Measurements from ENCODE around the gene ARPC2.

ARPC2 gene

GRCh38 chr2:218244204-218244603 lies 27.2 kb downstream of the ARPC2 start:
- no peak for TF ChIP-seq JUND (IDR thresholded peaks at IDR 0.05; ENCODE audit: low read depth)
- in situ Hi-C loops (cut with HindIII; ENCODE audit: low pct_unique_long_range_greater_than_20kb, low sequenced_read_pairs) = no loop called here
- no peak for DNase-seq (ENCODE audit: low read depth in 1 of 2, low spot score in 1 of 2)

GRCh38 chr2:218244665-218245064 lies 27.7 kb downstream of the ARPC2 start:
- DNase-seq (ENCODE audit: low read depth in 1 of 2, low spot score in 1 of 2) = peak in 1 of 2 experiments; percentile 18
- TF ChIP-seq JUND (IDR thresholded peaks at IDR 0.05; ENCODE audit: low read depth) = no peak
- in situ Hi-C loops (cut with HindIII; ENCODE audit: low pct_unique_long_range_greater_than_20kb, low sequenced_read_pairs) = no loop called here

GRCh38 chr2:218245214-218245613 lies 28.2 kb downstream of the ARPC2 start:
- in situ Hi-C loops (cut with HindIII; ENCODE audit: low pct_unique_long_range_greater_than_20kb, low sequenced_read_pairs) = no loop called here
- no peak for TF ChIP-seq JUND (IDR thresholded peaks at IDR 0.05; ENCODE audit: low read depth)
- DNase-seq (ENCODE audit: low read depth in 1 of 2, low spot score in 1 of 2) = no peak

DNA sequence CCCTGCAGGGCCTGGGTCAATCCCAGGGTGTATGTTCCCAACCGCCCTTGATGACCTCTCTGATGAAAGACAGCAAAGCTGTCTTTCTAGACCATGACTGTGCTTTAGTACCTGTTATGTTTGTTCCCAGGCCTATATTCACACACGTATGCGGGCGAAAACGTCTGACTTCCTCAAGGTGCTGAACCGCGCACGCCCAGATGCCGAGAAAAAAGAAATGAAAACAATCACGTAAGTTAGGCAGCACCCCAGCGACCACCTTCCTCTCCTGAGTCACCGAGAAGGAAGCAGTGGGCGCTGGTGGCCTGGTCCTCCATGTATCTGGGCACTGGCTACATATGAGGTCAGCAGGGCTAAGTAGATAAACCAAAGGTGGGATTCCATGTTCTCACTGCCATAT lies 32.7 kb downstream of the ARPC2 start:
- in situ Hi-C loops (cut with HindIII; ENCODE audit: low pct_unique_long_range_greater_than_20kb, low sequenced_read_pairs) = no loop called here
- no peak for TF ChIP-seq JUND (IDR thresholded peaks at IDR 0.05; ENCODE audit: low read depth)
- no peak for DNase-seq (ENCODE audit: low read depth in 1 of 2, low spot score in 1 of 2)

DNA sequence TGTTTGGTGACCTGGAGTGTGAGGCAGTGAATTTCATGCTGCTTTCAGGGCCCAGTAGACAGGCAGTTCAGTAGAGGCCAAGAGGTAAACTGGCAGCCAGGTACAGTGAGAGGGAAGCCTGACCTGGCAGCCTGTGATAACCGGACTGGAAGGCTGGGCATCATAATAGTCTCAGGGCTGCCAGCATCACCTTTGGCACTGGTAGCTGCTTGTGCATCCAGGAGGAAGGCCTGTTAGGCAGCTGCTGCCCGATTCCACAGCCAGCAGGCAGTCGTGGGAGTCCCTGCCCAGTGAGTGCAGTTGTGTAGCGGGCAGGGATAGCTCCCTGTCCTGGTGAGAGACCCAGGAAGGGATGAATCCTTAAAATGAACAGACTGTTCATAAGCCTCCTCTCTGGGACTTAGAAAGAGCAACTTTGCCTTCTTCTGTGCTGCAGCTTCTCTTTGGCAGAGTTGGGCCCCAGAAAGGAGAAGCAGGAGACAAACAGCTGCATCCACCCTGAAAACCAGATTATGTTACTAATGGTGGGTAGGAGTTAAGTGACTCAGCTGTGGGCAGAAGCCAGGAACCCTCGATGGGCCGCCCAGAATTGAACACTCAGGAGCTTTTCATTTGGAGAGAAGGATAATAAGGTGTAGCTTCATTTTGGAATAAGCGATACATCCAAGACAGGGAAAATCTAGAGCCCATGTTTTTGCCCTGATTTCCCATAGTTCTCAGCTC lies 35.7 kb downstream of the ARPC2 start:
- TF ChIP-seq JUND (IDR thresholded peaks at IDR 0.05; ENCODE audit: low read depth) = no peak
- in situ Hi-C loops (cut with HindIII; ENCODE audit: low pct_unique_long_range_greater_than_20kb, low sequenced_read_pairs) = no loop called here
- DNase-seq (ENCODE audit: low read depth in 1 of 2, low spot score in 1 of 2) = no peak

DNA sequence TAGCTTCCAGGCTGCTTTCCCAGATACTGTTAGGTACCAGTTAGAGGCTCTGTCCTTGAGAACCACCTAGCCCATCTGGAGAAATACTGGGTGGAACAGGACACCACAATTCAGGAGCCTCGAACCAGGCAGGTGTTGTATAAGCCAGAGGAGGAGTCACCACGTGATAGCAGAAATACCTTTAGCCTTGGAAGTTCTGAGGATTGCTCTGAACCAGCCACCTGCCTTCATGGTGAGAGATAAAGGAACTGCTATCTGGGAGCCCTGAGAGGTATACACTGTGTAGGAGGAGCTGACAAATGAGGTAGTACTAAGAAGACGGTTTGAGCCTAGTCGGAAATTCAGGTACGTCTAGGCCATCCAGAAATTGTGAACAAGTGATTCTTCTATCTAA lies 36.2 kb downstream of the ARPC2 start:
- DNase-seq (ENCODE audit: low read depth in 1 of 2, low spot score in 1 of 2) = no peak
- no peak for TF ChIP-seq JUND (IDR thresholded peaks at IDR 0.05; ENCODE audit: low read depth)
- in situ Hi-C loops (cut with HindIII; ENCODE audit: low pct_unique_long_range_greater_than_20kb, low sequenced_read_pairs) = no loop called here

GRCh38 chr2:218255446-218255845 lies 38.5 kb downstream of the ARPC2 start:
- no peak for DNase-seq (ENCODE audit: low read depth in 1 of 2, low spot score in 1 of 2)
- in situ Hi-C loops (cut with HindIII; ENCODE audit: low pct_unique_long_range_greater_than_20kb, low sequenced_read_pairs) = no loop called here
- TF ChIP-seq JUND (IDR thresholded peaks at IDR 0.05; ENCODE audit: low read depth) = no peak

DNA sequence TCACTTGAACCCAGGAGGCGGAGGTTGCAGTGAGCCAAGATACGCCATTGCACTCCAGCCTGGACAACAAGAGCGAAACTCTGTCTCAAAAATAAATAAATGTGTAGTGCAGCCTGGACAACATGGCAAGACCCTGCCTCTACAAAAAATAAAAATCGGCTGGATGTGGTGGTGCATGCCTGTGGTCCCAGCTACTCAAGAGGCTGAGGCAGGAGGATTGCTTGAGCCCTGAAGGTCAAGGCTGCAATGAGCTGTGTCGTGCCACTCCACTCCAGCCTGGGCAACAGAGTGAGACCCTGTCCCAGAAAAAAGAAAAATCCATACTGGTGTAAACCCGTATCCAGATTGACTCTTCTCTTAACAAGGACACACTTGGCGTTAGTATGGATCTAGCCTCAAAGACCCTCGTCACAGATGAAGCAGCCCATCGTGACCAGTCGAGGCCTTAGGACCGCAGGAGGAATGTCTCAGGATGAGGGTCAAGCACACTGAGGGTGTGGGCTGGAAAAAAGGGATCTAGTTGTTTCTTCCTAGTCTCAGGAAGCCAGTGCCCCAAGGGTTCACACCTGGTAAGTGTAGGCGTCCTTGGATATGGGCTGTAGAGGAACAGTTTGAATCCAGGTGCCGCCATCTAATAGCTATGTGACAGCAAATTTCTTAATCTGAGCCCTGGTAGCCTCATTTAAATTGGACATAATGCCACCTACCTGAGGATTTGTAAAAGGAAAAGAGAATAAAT lies 39.8 kb downstream of the ARPC2 start:
- no peak for TF ChIP-seq JUND (IDR thresholded peaks at IDR 0.05; ENCODE audit: low read depth)
- no peak for DNase-seq (ENCODE audit: low read depth in 1 of 2, low spot score in 1 of 2)
- in situ Hi-C loops (cut with HindIII; ENCODE audit: low pct_unique_long_range_greater_than_20kb, low sequenced_read_pairs) = no loop called here

- in situ Hi-C loops (cut with HindIII; ENCODE audit: low pct_unique_long_range_greater_than_20kb, low sequenced_read_pairs) = no loop called here
- peak in 1 of 2 experiments; percentile 41 for DNase-seq (ENCODE audit: low read depth in 1 of 2, low spot score in 1 of 2)
- no peak for TF ChIP-seq JUND (IDR thresholded peaks at IDR 0.05; ENCODE audit: low read depth)
Observed at GRCh38 chr2:218257390-218257981, 40.5 kb downstream of the ARPC2 start.

DNA sequence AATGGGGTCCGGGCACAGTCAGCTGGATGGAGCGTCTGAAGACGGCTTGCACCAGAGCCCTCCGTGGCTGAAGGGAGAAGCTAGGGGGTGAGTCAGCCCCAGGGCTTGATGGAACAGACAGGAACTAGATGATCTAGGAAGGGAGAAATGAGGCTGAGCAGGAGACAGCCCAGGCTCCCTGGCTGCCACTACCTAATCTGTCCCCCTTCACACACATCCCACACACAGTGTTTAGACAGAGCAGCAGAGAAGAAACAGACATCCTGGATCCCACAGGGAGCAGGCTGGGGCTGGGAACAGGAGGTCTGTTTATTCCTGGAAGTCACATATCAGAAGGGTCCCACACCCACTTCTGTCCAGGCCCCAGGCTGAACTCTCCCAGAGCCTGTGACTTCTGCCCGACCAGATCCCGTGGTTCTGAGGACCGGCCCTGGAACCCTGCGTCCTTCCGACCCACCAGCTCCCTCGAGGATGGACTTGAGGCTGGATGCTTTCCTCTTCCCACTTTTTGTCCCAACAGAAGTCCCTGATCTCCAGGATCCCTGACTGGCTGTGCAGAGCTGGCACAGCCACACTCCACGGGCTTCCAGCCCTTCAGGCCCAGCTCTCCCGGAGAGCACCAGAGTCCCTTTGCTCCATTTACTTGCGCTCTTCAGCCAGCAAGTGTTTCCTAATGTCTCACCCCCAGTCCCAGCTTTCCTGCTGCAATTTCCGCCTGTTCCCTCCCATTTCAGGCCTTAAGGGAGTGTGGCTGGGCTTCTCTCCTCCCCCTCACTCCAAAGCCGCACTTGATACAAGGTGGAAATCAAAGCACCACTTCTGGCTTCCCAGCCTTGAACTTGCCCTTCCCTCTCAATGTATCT lies 42.3 kb downstream of the ARPC2 start:
- DNase-seq (ENCODE audit: low read depth in 1 of 2, low spot score in 1 of 2) = no peak
- in situ Hi-C loops (cut with HindIII; ENCODE audit: low pct_unique_long_range_greater_than_20kb, low sequenced_read_pairs) = no loop called here
- TF ChIP-seq JUND (IDR thresholded peaks at IDR 0.05; ENCODE audit: low read depth) = no peak

DNA sequence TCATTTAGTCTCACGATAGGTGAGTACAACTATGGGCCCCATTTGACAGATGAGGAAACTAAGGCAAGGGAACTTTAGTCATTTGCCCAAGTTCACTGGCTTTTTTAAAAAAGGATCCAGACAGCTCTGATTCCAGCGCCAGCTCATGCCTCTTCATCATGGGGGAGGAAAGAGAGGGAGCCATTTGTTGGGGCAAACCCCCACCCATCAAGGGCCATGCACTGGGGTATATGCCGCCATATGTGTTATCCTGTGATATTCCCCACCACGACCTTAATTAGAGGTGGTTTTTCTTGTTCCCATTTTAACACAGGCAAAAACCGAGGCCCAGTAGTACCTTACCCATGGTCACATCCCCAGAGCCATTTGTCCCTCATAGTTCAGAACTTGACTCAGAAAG lies 43.2 kb downstream of the ARPC2 start:
- in situ Hi-C loops (cut with HindIII; ENCODE audit: low pct_unique_long_range_greater_than_20kb, low sequenced_read_pairs) = no loop called here
- no peak for DNase-seq (ENCODE audit: low read depth in 1 of 2, low spot score in 1 of 2)
- no peak for TF ChIP-seq JUND (IDR thresholded peaks at IDR 0.05; ENCODE audit: low read depth)

DNA sequence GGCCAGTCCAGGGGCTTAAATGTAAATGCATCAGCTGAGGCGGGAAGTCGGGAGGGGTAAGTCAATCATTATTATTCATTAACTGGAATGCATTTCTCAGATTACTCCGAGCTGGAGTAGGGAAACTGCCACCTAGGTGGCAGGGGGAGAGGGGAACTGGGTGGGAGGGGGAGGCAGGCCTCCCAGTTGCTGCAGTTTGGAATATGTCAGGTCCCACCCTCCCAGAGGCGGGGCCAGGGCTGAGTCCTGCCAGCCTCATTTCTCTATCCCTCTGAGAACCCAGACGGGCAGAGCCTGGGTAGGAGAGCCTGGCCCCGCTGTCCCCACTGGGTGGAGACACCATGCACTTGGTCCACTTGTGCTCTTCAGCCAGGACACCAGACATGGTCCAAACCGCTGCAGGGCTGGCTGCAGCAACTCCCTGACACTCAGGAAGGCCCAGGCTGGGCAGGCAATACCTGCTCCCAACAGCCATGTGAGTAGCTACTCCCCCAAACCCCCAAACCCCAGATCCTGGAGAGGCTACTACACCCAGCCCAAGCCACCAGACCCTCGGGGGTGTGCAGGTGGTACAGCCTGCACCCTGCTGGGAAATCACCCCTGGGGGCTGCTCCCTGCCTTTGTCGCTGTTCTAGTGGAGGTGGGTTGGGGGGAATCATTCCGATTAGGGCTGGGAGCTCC lies 43.9 kb downstream of the ARPC2 start, which contains the start of gene GPBAR1:
TSS of gene GPBAR1 (plus strand) at position 274 of the 681 bp plus-strand sequence. CDS start 1,710 bp downstream, outside the sequence.
- DNase-seq (ENCODE audit: low read depth in 1 of 2, low spot score in 1 of 2) = peak in 1 of 2 experiments; percentile 33
- no peak for TF ChIP-seq JUND (IDR thresholded peaks at IDR 0.05; ENCODE audit: low read depth)
- in situ Hi-C loops (cut with HindIII; ENCODE audit: low pct_unique_long_range_greater_than_20kb, low sequenced_read_pairs) = no loop called here

Data from T47D (cell line).